Cardiac septum (tissue), 1 donor: ENCODE data around the gene COTL1. TPM values are rescaled to one million over a fixed set of nuclear protein-coding genes. Genes with fewer than 3 reads are reported as not detected.

Source experiments
- DNase-seq: peaks from one replicate; pipeline ENCODE4 v3.0.0-alpha.2; 2020; ENCODE audit warnings: low spot score
- intact Hi-C: fragments of 100-400 bp; cut with DNase I; formaldehyde crosslinking; loops from one replicate; pipeline ENCODE4 v1.14.0; 2022
- long read RNA-seq: library from polyadenylated mRNA; unstranded; transcript quantifications from one replicate; pipeline ENCODE4 v2.0.0, GENCODE V29; 2021
- total RNA-seq: library from RNA; stranded (reverse); fragmentation: NEBNext Ultra II Directional; extraction: Animal tissue kit (Norgen Biotek cat#: 25700); gene quantifications from one replicate; pipeline ENCODE4 v1.2.1, GENCODE V29; 2021
- donor health status: DM: no; HTN: no; CAD: no.

Gene COTL1
- 11.0 TPM for total RNA-seq
- long read RNA-seq, transcript COTL1-201 (4 exons, 1,843 nt), result major isoform, 15 of 20 reads
- long read RNA-seq, partial matches to known transcripts, result 1 of 20 reads
- long read RNA-seq, other reads (novel, unspliced or antisense), result 4 of 20 reads

- intact Hi-C loops, result no loop called here
- DNase-seq, result peak; percentile 98
These were observed at the start of gene COTL1 for GRCh38 chr16:84617791-84618580. Gene COTL1 (minus strand): TSS chr16:84618078. CDS start chr16:84617914, 164 bp downstream.

- intact Hi-C loops, result no loop called here
- DNase-seq, result no peak
These were observed 48.0 kb upstream of the COTL1 start for GRCh38 chr16:84665843-84666242.

GRCh38 chr16:84665359-84665758 is 47.5 kb upstream of the COTL1 start:
- no peak for DNase-seq
- intact Hi-C loops, result no loop called here

GRCh38 chr16:84663433-84664101 is 45.7 kb upstream of the COTL1 start:
- intact Hi-C loops, result no loop called here
- no peak for DNase-seq

- no peak for DNase-seq
- intact Hi-C loops, result no loop called here
These were observed 44.6 kb upstream of the COTL1 start for GRCh38 chr16:84662471-84662870.

GRCh38 chr16:84661418-84662060 is 43.7 kb upstream of the COTL1 start:
- intact Hi-C loops, result no loop called here
- no peak for DNase-seq

- intact Hi-C loops, result no loop called here
- DNase-seq, result no peak
These were observed 43.1 kb upstream of the COTL1 start for GRCh38 chr16:84660973-84661372.

GRCh38 chr16:84659656-84660300 is 41.9 kb upstream of the COTL1 start:
- DNase-seq, result no peak
- intact Hi-C loops, result no loop called here

- intact Hi-C loops, result no loop called here
- no peak for DNase-seq
These were observed 40.8 kb upstream of the COTL1 start for GRCh38 chr16:84658690-84659089.

- intact Hi-C loops, result no loop called here
- DNase-seq, result no peak
These were observed 39.5 kb upstream of the COTL1 start for GRCh38 chr16:84657229-84657837.

GRCh38 chr16:84656649-84657048 is 38.8 kb upstream of the COTL1 start:
- intact Hi-C loops, result no loop called here
- no peak for DNase-seq

- intact Hi-C loops, result no loop called here
- DNase-seq, result no peak
These were observed 37.1 kb upstream of the COTL1 start for GRCh38 chr16:84654998-84655397.

- no peak for DNase-seq
- intact Hi-C loops, result no loop called here
These were observed 36.4 kb upstream of the COTL1 start for GRCh38 chr16:84654238-84654637.

GRCh38 chr16:84652566-84652965 is 34.7 kb upstream of the COTL1 start:
- intact Hi-C loops, result no loop called here
- no peak for DNase-seq

GRCh38 chr16:84650062-84650991 is 32.4 kb upstream of the COTL1 start:
- intact Hi-C loops, result no loop called here

GRCh38 chr16:84649511-84649861 is 31.6 kb upstream of the COTL1 start:
- no peak for DNase-seq
- intact Hi-C loops, result no loop called here

More at GRCh38 chr16:84650062-84650991, 32.4 kb upstream of the COTL1 start:
- DNase-seq, result no peak

- DNase-seq, result peak; percentile 83
- intact Hi-C loops, result no loop called here
These were observed 31.0 kb upstream of the COTL1 start for GRCh38 chr16:84648595-84649510.
